Prostate gland (tissue), 2 donors: Measurements from ENCODE around the gene PTPN2.

Experiments used
- POLR2A ChIP-seq: fragments of 450-650 bp; IDR thresholded peaks from one replicate; pipeline ENCODE4 v1.6.1; 2016; ENCODE audit warnings: antibody characterized with exemption, mild to moderate bottlenecking
- POLR2AphosphoS5 ChIP-seq: sonication (generic); formaldehyde crosslinking; IDR thresholded peaks from one replicate; pipeline ENCODE4 v1.6.1; 2017; ENCODE audit warnings: antibody characterized with exemption
- TF ChIP-seq, protein P1 (sequence below), 4 experiments: fragments of 200-600 bp in 2 of 4; fragments of 450-650 bp in 2 of 4; sonication (generic) in 2 of 4; IDR thresholded peaks; 1 replicate in 3 of 4; 2 replicates in 1 of 4; pipeline ENCODE4 v1.5.1; 2016 to 2019; ENCODE audit warnings: antibody characterized with exemption in 4 of 4, mild to moderate bottlenecking in 2 of 4, moderate library complexity in 2 of 4

DNA sequence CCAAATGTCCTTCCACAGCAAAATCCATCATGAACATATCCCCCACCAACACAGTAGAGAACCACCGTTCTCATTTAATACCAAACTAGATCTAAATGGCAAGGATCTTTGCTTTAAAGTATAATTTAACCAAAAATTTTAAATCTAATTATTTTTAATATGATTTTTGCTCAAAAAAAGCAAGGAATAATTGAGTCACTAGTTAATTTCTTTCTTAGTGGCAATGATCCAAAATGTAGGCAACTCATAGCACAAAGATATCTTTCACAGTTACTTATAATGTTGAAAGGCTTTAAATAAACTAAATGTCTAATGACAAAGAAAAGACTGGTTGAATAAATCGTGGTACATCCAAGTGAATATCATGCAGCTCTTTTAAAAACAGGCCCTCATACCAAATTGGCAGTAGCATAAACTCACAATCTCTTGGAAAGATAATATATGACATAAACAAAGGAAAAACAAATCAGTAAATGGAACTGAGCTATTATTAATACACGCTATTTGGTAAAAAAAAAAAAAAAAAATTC lies 20.3 kb downstream of the PTPN2 start:
- TF ChIP-seq, protein P1, sequence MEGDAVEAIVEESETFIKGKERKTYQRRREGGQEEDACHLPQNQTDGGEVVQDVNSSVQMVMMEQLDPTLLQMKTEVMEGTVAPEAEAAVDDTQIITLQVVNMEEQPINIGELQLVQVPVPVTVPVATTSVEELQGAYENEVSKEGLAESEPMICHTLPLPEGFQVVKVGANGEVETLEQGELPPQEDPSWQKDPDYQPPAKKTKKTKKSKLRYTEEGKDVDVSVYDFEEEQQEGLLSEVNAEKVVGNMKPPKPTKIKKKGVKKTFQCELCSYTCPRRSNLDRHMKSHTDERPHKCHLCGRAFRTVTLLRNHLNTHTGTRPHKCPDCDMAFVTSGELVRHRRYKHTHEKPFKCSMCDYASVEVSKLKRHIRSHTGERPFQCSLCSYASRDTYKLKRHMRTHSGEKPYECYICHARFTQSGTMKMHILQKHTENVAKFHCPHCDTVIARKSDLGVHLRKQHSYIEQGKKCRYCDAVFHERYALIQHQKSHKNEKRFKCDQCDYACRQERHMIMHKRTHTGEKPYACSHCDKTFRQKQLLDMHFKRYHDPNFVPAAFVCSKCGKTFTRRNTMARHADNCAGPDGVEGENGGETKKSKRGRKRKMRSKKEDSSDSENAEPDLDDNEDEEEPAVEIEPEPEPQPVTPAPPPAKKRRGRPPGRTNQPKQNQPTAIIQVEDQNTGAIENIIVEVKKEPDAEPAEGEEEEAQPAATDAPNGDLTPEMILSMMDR (IDR thresholded peaks at IDR 0.05) = no peak
- TF ChIP-seq POLR2A (no peak), POLR2AphosphoS5 (no peak)
